ENCODE results near the gene RABL6.
"Not testable (repeated sequence)": the region's sequence is repeated elsewhere in the genome, so short reads cannot be mapped to it uniquely, and the experiment has no call there.

Gene RABL6

DNA sequence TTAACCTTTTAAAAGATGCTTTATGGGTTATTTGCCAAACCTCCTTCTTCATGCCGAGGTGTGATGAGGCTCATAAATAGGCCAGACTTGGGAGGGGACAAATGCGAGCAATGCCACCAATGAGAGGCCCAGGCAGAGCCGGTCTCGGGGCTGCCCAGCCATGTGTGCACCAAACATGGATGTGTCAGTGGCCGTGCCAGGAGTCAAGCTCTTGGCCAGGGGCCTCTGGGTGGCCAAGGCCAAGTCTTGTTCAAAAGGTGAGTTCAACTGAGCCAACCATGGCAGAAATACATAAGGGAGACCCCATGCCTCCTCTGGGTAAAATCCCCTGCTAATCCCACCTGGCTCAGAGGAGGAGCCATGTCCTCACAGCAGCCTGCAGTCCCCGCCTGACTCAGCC is 32.6 kb upstream of the RABL6 start:
- DNase-seq (ENCODE audit: low read depth): no peak

DNA sequence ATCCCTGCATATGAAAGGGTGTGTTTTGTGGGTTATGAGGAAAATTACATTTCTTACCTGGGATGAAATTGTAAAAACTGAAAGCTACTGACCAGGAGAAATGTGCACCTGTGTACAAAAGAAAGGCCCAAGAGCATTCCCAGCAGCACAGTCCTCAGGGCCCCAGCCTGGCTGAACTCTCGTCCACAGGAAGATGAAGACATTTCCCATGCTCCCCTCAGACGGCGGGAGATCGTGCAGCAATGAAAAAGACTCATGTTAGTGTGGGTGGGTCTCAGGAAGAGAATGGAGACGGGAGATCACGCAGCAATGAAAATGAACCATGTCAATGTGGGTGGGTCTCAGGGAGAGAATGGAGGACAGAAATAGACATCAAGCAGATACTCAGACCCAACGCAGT is 30.8 kb upstream of the RABL6 start:
- no peak for DNase-seq (ENCODE audit: low read depth)

DNA sequence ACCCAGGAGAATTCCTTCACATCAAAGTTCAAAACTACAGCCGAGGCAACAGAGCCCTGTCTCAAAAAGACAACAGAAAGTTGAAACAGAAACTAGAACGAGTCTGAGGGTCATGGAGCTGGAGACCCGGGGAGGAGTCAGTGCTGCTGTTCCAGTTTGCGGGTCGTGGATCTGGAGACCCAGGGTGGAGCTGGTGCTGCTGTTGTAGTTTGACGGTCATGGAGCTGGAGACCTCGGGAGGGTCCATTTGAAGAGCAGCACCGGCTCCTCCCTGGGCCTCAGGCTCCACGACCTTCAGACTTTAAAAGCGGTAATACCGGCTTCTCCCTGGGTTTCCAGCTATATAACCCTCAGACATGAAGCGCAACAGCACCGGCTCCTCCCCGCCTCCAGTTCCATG is 30.4 kb upstream of the RABL6 start:
- no peak for DNase-seq (ENCODE audit: low read depth)

DNA sequence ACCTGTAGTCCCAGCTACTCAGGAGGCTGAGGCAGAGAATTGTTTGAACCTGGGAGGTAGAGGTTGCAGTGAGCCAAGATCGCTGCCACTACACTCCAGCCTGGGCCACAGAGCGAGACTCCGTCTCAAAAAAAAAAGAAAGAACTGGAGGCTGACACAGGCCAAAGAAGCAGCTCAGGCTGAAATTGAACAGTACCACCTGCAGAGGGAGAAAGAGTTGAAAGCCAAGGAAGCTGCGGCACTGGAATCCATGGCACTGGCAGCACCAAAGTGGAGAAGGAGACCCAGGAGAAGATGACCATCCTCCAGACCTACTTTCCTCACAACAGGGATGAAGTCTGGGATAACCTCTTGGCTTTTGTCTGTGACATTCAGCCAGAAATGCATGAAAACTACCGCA is 27.9 kb upstream of the RABL6 start:
- no peak for DNase-seq (ENCODE audit: low read depth)

DNA sequence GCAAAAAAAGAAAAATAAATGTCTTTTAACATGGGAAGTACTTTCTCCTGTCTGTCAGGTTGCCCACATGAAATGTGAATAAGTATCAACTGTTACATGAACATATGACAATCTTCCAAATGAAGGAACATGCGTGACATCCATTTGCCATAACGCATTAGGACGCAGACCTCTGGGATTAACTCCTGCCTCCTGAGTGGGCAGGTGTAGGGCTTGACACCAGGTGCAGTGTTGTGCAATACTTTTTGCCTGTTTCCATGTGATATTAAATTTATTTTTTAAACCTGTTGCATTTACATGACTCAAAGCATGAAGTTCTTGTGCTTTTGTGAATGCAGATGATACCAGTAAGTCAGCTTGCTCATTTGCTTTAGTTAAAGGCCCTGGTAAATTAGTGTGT is 25.3 kb upstream of the RABL6 start:
- no peak for DNase-seq (ENCODE audit: low read depth)

DNA sequence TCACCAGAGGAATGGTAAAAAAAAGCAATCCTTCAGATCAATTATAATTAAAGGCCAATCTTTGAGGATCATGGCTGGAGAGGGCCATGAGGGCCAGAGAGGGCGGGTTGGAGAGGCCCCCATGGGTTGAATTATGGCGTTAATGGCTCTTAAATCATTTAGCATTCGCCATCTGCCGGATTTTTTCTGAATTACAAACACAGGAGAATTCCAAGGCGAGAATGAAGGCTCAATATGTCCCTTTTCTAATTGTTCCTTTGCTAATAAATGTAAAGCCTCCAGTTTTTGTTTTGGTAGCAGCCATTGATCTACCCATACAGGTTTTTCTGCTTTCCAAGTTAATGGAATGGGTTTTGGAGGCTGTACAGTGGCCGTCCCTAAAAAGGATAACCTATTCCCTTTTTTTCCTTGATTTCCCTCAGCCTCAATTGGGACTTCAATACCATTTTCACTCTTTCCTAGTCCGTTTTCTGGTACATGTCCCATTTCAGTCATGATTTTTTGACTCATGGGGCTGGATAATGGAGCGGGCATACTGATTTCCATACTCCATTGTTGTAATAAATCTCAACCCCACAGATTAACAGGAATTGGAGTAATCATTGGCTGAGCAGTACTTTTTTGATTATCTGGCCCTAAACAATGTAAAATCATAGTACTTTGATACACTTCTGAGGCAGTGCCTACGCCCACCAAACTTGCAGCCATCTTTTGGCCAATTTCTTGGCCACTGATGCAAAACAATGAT is 23.3 kb upstream of the RABL6 start:
- DNase-seq (ENCODE audit: low read depth): no peak

DNA sequence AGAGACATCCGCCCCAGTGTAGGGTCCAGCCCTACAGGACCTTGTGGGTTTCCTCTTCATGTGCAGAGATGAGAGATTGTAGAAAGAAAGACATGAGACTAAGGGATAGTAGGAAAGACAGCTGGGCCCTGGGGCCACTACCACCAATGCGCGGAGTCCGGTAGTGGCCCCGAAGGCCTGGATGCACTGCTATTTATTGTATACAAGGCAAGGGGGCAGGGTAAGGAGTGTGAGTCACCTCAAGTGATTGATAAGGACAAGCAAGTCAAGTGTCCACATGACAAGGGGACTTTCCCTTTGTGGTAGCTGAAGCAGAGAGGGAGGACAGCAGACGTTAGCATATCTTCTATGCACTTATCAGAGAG is 22.8 kb upstream of the RABL6 start:
- no peak for DNase-seq (ENCODE audit: low read depth)

DNA sequence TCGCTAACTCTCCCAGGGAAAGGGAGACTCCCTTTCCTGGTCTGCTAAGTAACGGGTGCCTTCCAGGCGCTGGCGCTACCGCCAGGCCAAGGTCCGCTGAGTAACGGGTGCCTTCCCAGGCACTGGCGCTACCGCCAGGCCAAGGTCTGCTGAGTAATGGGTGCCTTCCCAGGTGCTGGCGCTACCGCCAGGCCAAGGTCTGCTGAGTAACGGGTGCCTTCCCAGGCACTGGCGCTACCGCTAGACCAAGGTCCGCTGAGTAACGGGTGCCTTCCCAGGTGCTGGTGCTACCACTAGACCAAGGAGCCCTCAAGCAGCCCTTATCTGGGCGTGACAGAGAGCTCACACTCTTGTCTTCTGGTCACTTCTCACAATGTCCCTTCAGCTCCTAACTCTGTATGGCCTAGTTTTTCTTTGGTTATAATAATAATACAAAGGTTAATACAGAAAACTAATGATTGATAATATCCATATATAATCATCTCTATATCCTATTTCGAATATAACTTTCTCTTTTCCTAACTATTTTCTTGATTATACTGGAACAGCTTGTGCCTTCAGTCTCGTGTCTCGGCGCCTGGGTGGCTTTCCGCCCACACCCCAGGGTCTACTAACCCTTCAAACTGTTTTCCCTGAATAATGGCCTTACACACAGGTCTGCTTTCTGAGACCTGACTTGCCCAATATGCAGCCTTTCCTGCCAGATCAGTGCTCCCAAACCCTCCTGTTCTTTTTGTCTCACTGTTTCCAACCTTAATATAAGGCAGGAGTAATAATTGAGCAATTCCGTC is 22.0 kb upstream of the RABL6 start:
- DNase-seq (ENCODE audit: low read depth): not testable (repeated sequence)

DNA sequence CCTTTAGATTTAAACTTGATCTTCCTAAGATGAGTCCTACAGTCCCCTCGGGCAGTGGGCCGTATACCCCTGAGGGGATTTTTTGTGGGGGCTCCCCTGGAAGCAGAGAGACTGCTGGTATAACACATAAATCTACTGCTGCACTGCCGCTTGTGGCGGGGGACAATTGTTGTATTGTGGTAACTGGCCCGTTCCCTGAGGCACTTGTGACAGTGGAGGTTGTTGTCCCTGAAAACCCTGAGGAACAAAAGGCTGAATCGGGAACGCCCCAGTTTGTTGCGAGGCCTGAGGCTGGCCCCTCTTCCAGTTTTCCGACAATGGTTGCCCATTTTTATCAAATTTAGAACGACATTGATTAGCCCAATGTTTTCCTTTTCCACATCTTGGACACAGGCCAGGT is 21.3 kb upstream of the RABL6 start:
- DNase-seq (ENCODE audit: low read depth): no peak

DNA sequence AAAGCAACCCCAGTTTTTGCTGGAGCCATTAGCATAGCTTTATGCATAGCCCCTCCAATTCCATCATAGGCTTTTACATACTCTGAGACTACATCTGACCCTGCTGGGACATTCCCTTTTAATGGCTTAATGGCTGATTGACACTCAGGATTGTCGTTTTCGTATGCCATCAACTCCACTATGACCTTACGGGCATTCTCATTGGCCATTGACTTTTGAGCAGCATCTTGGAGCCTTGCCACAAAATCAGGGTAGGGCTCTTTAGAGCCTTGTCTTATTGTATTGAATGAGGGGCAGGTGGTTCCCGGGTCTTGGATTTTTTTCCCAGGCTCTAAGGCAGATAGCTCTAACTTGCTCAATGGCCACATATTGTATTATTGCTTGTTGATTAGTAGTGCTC is 20.8 kb upstream of the RABL6 start:
- not testable (repeated sequence) for DNase-seq (ENCODE audit: low read depth)

DNA sequence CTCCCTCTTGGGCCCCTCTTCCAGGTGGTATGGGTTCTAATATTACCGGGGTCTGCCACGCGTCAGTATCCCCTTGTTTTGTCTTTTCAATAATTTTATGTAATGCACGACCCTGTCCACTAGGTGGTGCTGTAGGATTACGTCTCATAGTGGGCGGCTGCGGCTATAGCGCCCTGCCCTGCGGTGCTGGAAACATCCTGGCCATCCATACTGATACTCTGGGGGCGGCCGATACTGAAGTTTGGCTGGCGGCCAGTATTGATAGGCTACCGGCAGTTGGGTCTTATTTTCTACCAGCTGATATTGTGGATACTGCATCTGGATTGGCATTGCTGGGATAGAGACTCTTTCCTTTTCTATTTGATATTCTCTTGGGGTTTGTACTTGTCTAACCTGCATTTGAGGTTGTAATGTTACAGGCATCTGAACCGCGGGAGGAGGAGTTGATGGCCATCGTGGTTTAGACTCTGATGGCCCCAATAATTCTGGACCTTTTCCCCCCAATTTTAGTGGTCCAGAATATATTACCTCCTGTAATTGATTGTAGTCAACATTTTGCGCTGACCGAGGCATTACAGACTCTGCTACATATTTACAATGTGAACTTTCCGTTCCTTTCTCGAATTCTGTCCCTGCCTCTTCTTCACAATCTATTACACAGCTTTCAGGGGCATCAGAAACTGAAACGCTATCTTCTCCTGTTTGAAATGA is 19.9 kb upstream of the RABL6 start:
- peak; percentile 45 for DNase-seq (ENCODE audit: low read depth)

DNA sequence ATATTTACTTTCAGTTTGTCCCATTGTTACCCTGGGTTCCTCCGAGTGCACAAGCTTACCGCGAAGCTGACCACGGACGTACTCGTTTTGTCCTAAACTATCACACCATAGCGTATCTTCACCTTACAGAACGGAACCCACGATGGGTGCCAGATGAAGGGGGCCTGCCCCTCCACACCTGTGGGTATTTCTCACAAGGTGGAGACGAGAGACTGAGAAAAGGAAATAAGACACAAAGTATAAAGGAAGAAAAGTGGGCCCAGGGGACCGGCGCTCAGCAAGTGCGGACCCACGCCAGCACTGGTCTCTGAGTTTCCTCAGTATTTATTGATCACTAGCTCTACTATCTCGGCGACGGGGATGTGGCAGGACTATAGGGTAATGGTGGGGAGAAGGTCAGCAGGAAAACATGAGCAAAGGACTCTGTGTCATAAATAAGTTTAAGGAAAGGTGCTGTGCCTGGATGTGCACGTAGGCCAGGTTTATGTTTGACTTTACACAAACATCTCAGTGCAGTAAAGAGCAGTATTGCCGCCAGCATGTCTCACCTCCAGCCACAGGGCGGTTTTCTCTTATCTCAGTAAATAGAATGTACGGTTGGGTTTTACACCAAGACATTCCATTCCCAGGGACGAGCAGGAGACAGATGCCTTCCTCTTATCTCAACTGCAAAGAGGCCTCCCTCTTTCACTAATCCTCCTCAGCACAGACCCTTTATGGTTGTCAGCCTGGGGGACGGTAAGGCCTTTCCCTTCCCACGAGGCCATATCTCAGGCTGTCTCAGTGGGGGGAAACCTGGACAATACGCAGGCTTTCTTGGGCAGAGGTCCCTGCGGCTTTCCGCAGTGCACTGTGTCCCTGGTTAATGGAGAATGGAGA is 18.9 kb upstream of the RABL6 start:
- DNase-seq (ENCODE audit: low read depth): not testable (repeated sequence)

DNA sequence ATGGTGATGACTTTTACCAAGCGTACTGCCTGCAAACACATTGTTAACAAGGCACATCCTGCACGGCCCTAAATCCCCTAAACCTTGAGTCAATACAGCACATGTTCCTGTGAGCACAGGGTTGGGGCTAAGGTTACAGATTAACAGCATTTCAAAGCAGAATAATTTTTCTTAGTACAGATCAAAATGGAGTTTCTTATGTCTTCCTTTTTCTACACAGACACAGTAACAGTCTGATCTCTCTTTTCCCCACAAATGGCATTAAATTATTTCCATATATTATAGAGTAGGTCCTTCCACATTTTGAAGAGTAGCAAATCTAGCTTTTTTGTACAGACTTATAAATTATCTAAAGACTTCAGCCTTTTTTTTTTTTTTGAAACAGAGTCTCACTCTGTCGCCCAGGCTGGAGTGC is 18.2 kb upstream of the RABL6 start:
- no peak for DNase-seq (ENCODE audit: low read depth)

DNA sequence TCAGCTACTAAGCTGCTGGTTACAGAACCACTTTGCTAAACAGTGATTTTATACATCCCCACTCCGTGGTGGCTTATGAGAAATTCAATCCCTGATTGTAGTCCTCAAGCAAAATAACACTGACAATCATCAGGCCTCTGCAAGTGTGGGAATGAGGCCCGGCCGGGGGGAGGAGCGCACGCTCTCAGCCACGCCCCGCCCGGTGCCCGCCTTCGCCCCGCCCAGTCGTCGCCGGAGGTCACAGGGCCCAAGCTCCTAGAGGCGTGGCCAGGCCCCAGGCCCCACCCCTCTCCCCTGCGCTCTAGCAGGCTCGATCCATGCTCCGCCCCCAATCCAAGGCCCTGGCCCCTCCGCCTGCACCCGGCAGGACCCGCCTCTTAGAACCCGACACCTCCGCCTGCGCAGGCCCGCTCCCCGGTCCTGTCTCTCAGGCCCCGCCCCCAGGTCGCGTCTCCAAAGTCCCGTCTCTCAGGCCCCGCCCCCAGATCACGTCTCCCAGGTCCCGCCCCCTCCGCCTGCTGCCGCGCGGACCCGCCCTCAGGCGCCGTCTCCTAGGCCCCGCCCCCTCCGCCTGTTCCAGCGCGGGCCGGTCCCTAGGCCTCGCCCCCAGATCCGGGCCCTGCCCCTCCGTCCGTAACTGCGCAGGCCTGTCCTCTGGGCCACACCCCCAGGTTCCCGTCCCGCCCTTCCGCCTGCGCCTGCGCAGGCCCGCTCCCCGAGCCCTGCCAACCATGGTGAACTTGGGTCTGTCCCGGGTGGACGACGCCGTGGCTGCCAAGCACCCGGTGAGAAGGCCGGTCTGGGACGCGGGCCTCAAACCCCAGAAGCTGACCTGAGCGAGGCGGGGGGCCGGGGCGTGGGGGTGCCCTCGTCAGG is 16.9 kb upstream of the RABL6 start, which contains the start of gene TMEM141:
TSS of gene TMEM141 (plus strand) at position 705 of the 876 bp plus-strand sequence. CDS start at position 732, 27 bp downstream.
- peak; percentile 100 for DNase-seq (ENCODE audit: low read depth)

DNA sequence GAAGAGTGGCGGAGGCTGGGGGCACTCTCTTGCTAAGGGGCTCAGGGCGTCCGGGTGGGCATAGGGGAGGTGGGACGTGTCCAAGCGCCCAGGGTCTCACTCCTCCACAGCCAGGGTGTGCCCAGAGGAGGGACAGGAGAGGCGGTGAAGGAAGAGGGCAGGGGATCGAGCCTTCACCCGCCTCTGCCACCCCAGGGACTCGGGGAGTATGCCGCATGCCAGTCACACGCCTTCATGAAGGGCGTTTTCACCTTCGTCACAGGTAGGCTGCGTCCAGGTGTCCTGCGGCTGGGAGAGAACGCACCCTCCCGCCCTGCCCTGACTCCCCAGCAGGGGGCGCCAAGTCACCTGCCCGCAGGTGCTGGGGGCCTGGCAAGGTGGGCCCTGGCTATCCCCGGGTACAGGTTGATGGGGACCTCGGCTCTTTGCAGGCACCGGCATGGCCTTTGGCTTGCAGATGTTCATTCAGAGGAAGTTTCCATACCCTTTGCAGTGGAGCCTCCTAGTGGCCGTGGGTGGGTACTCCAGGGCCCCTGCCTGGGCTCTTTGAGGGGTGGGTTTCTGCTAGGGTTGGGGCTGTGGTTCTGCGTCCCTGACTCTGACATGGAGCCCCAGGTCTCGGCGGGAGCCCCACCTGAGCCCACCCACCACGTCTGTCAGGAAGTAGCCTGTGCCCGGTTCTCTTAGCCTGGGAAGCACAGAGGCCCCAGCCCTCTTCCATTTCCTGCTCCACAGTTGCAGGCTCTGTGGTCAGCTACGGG is 16.1 kb upstream of the RABL6 start:
- peak; percentile 60 for DNase-seq (ENCODE audit: low read depth)

DNA sequence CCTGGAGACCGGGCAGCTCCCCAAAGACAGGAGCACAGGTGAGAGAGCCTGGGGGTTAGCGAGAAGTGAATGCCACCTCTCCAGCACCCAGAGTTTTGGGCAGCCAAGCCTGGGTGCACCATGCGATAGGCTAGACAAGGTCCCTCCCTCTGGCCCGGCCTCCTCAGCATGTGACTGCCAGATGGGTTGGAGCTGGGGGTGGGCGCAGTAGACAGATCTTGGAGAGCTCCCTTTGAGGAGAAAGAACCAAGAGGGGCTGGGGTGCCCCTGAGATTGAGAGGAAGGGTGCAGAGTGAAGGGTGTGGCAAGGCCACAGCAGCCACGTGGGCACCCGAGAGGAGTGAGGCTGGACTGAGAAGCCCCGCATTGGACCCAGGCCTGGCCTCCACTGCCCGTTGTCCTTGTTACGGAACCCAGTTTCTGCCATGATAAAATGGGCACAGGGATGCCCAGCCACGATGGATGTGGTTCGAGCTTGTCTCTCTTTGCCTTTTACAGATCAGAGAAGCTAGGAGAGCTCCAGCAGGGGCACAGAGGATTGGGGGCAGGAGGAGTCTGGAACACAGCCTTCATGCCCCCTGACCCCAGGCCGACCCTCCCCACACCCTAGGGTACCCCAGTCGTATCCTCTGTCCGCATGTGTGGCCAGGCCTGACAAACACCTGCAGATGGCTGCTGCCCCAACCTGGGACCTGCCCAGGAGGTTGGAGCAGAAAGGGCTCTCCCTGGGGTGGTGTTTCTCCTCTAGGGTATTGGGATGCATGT is 15.2 kb upstream of the RABL6 start:
- DNase-seq (ENCODE audit: low read depth): no peak

DNA sequence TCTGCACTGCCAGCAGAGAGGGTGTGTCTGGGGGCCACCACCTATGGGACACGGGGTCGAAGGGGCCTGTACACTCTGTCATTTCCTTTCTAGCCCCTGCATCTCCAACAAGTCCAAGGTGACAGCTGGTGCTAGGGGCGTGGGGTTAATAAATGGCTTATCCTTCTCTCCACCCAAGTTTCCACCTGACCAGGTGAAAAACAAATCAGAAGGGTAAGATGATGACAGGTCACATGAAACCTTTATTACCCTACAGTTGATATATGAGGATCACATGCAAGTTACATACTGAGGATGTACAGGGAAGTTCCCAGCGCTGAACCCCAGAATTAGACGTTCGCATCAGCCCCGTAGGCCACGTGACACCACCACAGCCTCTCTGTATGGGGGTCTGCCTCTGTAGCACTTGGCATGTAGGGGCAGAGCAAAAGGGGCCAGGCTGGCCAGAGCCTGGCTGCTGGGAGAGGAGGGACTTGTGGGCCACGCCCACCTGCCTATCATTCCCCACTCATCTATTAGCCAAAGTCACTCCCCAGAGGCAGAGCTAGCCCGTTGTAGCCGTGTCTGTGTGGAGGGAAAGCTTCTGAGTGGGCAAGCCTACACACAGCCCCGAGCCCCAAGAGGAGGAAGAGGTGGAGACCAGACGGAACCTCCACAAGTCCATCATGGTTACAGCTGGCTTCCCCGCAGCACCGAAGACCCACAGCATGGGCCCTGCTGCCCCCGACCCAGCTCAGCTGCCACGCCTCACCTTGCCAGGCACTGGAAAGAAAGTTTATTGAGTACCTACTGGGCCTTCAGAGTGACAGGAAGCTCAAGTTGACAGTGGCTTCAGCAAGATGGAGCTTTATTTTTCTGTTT is 14.4 kb upstream of the RABL6 start:
- DNase-seq (ENCODE audit: low read depth): no peak

DNA sequence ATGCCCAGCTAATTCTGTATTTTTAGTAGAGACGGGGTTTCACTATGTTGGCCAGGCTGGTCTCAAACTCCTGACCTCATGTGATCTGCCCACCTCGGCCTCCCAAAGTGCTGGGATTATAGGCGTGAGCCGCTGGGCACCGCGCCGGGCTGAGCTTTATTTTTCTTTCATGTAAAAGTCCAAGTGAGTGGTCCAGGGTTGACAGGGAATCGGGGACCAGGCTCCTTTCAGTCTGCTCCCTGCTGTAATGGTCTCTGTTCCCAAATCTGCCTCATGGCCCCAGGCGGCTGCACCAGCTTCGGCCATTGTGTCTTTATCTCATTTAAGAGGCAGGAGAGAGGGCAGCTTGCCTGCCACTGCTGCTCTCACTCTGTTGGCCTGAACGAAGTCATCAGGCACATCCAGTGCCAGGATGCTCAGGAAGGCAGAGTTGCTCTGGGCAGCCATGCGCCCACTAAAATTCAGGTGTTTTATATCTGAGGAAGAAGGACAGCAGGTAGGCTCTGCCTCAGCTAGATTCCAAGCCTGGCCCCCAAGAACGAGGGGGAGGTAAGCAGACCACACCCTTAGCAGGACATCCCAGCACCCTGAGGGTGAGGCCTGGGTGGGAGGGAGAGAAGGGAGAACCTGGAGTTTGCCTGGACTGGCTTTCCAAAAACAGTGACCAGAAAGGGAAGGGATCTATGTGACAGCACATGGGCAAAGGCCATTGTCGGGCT is 13.3 kb upstream of the RABL6 start:
- DNase-seq (ENCODE audit: low read depth): no peak

All from T follicular helper cell (primary cell).